Mucosa of stomach (tissue), 1 donor: ENCODE measurements around the gene EPM2A.

Experiments
- H3K27me3 ChIP-seq: one replicate; pipeline ENCODE4 v1.7.0; 2013; ENCODE audit warnings: mild to moderate bottlenecking, low read length; ENCODE audit not compliant: control insufficient read depth, insufficient read depth
- H3K36me3 ChIP-seq: one replicate; pipeline ENCODE4 v1.7.0; 2013; ENCODE audit warnings: low read length; ENCODE audit not compliant: control insufficient read depth, insufficient read depth
- H3K4me1 ChIP-seq: one replicate; pipeline ENCODE4 v1.7.0; 2013; ENCODE audit warnings: mild to moderate bottlenecking, low read length; ENCODE audit not compliant: control insufficient read depth, insufficient read depth
- H3K4me3 ChIP-seq: one replicate; pipeline ENCODE4 v1.7.0; 2013; ENCODE audit warnings: low read length
- H3K9ac ChIP-seq: one replicate; pipeline ENCODE4 v1.7.0; 2013; ENCODE audit warnings: mild to moderate bottlenecking, low read length, moderate library complexity
- H3K9me3 ChIP-seq: one replicate; pipeline ENCODE4 v1.7.0; 2013; ENCODE audit warnings: mild to moderate bottlenecking, low read length, moderate library complexity; ENCODE audit not compliant: control insufficient read depth
- donor health status: Pancreatic carcinoma.

The EPM2A gene

GRCh38 chr6:145728444-145729385 lies 6.6 kb downstream of the EPM2A start:
- Histone ChIP-seq H3K4me3 (no peak overlapping the region), H3K27me3 (no peaks in the 10 kb centered on the region), H3K36me3 (no peaks in the 10 kb centered on the region), H3K9me3 (no peaks in the 10 kb centered on the region), H3K9ac (no peak overlapping the region), H3K4me1 (no peaks in the 10 kb centered on the region)

GRCh38 chr6:145727817-145728388 lies 7.4 kb downstream of the EPM2A start:
- H3K9me3 ChIP-seq, result no peaks in the 10 kb centered on the region
- no peaks in the 10 kb centered on the region for H3K27me3 ChIP-seq
- H3K4me3 ChIP-seq, result no peak overlapping the region

GRCh38 chr6:145725570-145725969 lies 9.8 kb downstream of the EPM2A start:
- no peak overlapping the region for H3K4me3 ChIP-seq
- no peak overlapping the region for H3K9ac ChIP-seq
- no peaks in the 10 kb centered on the region for H3K36me3 ChIP-seq
- no peaks in the 10 kb centered on the region for H3K9me3 ChIP-seq
- no peaks in the 10 kb centered on the region for H3K4me1 ChIP-seq
- H3K27me3 ChIP-seq, result no peaks in the 10 kb centered on the region

More at GRCh38 chr6:145727817-145728388, 7.4 kb downstream of the EPM2A start:
- Histone ChIP-seq H3K36me3 (no peaks in the 10 kb centered on the region), H3K9ac (no peak overlapping the region), H3K4me1 (no peaks in the 10 kb centered on the region)

GRCh38 chr6:145723646-145724045 lies 11.7 kb downstream of the EPM2A start:
- no peaks in the 10 kb centered on the region for H3K4me1 ChIP-seq
- no peaks in the 10 kb centered on the region for H3K9me3 ChIP-seq
- no peaks in the 10 kb centered on the region for H3K27me3 ChIP-seq
- H3K4me3 ChIP-seq, result no peak overlapping the region
- H3K36me3 ChIP-seq, result no peaks in the 10 kb centered on the region
- no peak overlapping the region for H3K9ac ChIP-seq

GRCh38 chr6:145722190-145722589 lies 13.1 kb downstream of the EPM2A start:
- Histone ChIP-seq H3K9me3 (no peaks in the 10 kb centered on the region), H3K4me3 (no peak overlapping the region), H3K27me3 (no peaks in the 10 kb centered on the region), H3K9ac (no peak overlapping the region), H3K4me1 (no peaks in the 10 kb centered on the region), H3K36me3 (no peaks in the 10 kb centered on the region)

- H3K4me3 ChIP-seq, result no peak overlapping the region
- H3K9me3 ChIP-seq, result no peaks in the 10 kb centered on the region
- H3K9ac ChIP-seq, result no peak overlapping the region
- H3K36me3 ChIP-seq, result no peaks in the 10 kb centered on the region
- no peaks in the 10 kb centered on the region for H3K27me3 ChIP-seq
- H3K4me1 ChIP-seq, result no peaks in the 10 kb centered on the region
Observed at GRCh38 chr6:145721144-145721543, 14.2 kb downstream of the EPM2A start.

- Histone ChIP-seq H3K4me1 (no peaks in the 10 kb centered on the region), H3K4me3 (no peak overlapping the region), H3K9ac (no peak overlapping the region), H3K9me3 (no peaks in the 10 kb centered on the region), H3K36me3 (no peaks in the 10 kb centered on the region), H3K27me3 (no peaks in the 10 kb centered on the region)
Observed at GRCh38 chr6:145715426-145715825, 19.9 kb downstream of the EPM2A start.

- Histone ChIP-seq H3K27me3 (no peaks in the 10 kb centered on the region), H3K36me3 (no peaks in the 10 kb centered on the region), H3K9me3 (no peaks in the 10 kb centered on the region), H3K9ac (no peak overlapping the region), H3K4me3 (no peak overlapping the region), H3K4me1 (no peaks in the 10 kb centered on the region)
Observed at GRCh38 chr6:145714731-145715130, 20.6 kb downstream of the EPM2A start.

GRCh38 chr6:145713773-145714172 lies 21.5 kb downstream of the EPM2A start:
- Histone ChIP-seq H3K4me1 (no peaks in the 10 kb centered on the region), H3K36me3 (no peaks in the 10 kb centered on the region), H3K4me3 (no peak overlapping the region), H3K9me3 (no peaks in the 10 kb centered on the region), H3K9ac (no peak overlapping the region), H3K27me3 (no peaks in the 10 kb centered on the region)

- H3K9me3 ChIP-seq, result no peaks in the 10 kb centered on the region
- H3K9ac ChIP-seq, result no peak overlapping the region
- no peaks in the 10 kb centered on the region for H3K27me3 ChIP-seq
- no peaks in the 10 kb centered on the region for H3K36me3 ChIP-seq
- no peak overlapping the region for H3K4me3 ChIP-seq
- H3K4me1 ChIP-seq, result no peaks in the 10 kb centered on the region
Observed at GRCh38 chr6:145711372-145711771, 23.9 kb downstream of the EPM2A start.

GRCh38 chr6:145707397-145707796 lies 27.9 kb downstream of the EPM2A start:
- H3K4me3 ChIP-seq, result no peak overlapping the region
- H3K36me3 ChIP-seq, result no peaks in the 10 kb centered on the region
- no peaks in the 10 kb centered on the region for H3K9me3 ChIP-seq
- H3K9ac ChIP-seq, result no peak overlapping the region
- H3K27me3 ChIP-seq, result no peaks in the 10 kb centered on the region
- H3K4me1 ChIP-seq, result no peaks in the 10 kb centered on the region

GRCh38 chr6:145705561-145705960 lies 29.8 kb downstream of the EPM2A start:
- Histone ChIP-seq H3K4me3 (no peak overlapping the region), H3K9ac (no peak overlapping the region), H3K36me3 (no peaks in the 10 kb centered on the region), H3K9me3 (no peaks in the 10 kb centered on the region), H3K27me3 (no peaks in the 10 kb centered on the region), H3K4me1 (no peaks in the 10 kb centered on the region)
